Left cardiac atrium (tissue), 4 donors: ENCODE measurements around the gene CDON. TPM values are rescaled to one million over a fixed set of nuclear protein-coding genes. Genes with fewer than 3 reads are reported as not detected.

Source experiments
- ATAC-seq, 2 donors: fragments of 200-7000 bp; cut with Tn5 transposase; one replicate each; pipeline ENCODE4 v1.9.1; 2020; ENCODE audit warnings: mild to moderate bottlenecking in 2 of 2, moderate library complexity in 2 of 2
- DNase-seq: peaks from one replicate; pipeline ENCODE4 v3.0.0-alpha.2; 2020
- intact Hi-C, 2 donors: fragments of 100-400 bp; cut with DNase I; formaldehyde crosslinking; loops; one replicate each; pipeline versions ENCODE4 v1.14.1 to v1.15.1; 2022 to 2023
- total RNA-seq, 2 donors: library from RNA; stranded (reverse); fragmentation: NEBNext Ultra II Directional; extraction: Animal tissue kit (Norgen Biotek cat#: 25700); gene quantifications; one replicate each; pipeline ENCODE4 v1.2.1, GENCODE V29; 2021
- donor health status: DM: no; HTN: yes; CAD: no.
- donor health status: DM: no; HTN: yes; CAD: no; lungs with severe emphysema.
- donor health status: DM: yes; HTN: yes; CAD: no.
- donor health status: Dilated cardiomyopathy.

CDON gene
- total RNA-seq, 2 donors from 2014 or later: 13.6 to 30.0 TPM

DNA sequence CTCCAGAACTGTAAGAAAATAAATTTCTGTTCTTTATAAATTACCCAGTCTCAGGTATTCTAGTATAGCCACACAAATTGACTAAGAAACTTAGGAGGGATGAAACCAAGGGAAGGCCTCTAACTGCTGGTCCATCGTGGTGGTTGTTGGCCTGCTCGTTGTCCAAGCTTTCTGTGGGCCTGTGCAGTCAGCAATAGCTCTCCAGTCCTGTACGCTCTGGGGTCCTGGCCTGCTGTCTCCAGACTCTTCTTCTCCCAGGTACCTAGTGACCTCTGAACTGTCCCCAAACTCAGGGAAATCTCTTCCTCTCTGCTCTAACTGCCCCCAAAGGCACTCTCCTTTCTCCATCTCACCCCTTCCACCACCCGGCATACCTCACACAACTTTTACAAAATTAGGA, 122.5 kb downstream of the CDON start:
- intact Hi-C loops: loop anchor here in 1 of 2 donors (5.0 kb wide), 1 partner anchor 252 kb away; no protein-coding TSS in a partner anchor
- ATAC-seq (no peak), DNase-seq (no peak)

DNA sequence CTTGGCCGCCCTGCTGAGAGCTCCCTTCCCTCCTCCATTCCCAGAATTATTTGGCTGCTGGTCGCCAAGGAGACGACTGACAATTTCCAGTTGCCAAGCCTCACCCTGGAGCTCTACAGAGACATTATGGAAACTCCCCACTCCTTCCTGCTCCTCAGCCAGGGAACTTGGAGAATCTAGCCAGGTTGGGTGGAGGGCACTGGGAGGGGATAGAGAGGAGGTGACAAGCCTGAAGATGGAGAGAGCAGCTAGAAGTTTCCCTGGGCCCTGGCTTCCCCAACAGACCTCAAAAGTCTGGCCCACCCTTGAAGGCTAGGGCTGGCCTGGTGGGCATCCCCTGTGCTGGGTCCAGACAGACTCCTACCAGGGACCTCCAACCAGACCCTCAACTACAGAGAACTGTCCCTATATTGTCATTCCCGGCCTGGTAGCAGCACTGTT, 123.6 kb downstream of the CDON start:
- no peak for DNase-seq
- peak; percentile 62 to 72 for ATAC-seq
- intact Hi-C loops: no loop called here

DNA sequence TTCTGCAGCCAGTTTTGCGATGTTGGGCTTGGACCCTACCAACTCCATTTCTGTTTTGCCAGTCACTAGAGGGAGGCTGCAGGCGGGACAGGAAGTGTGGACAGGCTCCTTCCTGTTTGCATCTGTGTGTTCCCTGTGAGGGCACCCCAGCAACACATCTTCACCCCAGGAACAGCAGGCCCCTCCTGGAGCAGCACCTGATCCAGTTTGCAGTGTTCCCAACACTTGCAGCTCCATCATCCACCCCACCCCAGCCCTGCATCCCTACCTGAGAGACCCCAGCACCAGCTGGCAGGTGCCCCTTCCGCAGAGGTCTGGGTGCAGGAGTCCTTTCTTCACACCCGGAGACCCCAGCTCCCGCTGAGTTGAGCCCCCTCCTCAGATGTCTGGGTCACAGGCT, 124.2 kb downstream of the CDON start:
- intact Hi-C loops: no loop called here
- ATAC-seq (no peak), DNase-seq (no peak)

DNA sequence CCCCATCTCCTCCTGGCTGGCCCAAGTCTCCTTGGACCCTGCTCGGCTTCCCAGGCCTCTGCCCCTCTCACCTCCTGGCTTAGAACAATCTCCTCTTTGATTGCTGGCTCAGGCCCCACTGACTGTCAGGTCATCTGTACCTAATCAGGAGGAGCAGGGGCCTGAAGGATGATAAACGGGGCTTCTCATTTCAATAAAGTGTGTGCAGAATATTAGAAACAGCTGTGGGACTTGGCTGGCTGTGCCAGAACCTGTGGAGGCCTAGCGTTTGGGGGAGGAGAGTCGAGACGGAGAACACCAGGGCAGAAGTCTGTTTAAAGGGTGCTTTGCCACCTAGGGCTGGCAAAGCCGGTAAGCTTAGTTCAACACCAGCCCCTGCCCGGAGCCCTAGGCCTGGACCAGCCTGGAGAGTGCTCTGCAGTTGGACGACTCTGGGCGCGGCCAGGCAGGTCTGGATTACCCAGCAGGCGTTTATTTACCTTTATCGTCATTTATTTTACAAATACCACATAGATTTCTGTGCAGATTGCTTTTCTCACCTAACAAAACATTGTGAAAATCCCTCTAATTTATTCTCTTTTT, 127.0 kb downstream of the CDON start:
- DNase-seq (no peak), ATAC-seq (no peak)
- intact Hi-C loops: no loop called here

DNA sequence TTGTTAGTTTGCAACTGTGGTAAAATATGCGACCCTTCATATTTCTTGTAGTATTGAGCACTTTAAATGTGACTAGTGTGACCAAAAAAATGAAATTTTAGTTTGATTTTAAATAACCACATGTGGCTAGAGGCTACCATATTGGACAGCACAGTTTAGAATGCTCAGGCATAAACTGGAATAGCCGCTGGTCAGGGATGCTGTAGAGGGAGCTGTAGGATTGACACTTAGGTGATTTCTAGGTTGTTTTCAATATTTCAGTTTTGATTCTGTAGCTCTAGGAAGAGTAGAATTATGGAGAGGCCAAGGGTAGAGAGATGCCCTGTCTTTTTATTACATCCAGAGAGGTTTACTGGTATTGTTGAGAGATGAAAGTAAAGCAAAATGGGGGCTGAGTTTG, 127.6 kb downstream of the CDON start:
- intact Hi-C loops: no loop called here
- DNase-seq (no peak), ATAC-seq (no peak)

DNA sequence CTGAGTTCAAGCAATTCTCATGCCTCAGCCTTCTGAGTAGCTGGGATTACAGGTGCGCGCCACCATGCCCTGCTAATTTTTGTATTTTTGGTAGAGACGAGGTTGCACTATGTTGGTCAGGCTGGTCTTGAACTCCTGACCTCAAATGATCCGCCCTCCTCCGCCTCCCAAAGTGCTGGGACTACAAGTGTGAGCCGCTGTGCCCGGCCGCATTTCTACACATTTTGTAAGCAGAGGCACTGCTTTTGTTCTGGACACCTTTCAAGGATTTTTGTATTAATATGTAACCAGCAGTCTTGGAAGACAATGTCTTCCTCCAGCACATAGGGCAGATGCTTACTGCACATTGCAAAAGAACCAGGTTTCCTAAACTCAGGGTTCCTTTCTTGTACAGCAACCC, 128.2 kb downstream of the CDON start:
- intact Hi-C loops: no loop called here
- DNase-seq: no peak
- ATAC-seq: no peak

DNA sequence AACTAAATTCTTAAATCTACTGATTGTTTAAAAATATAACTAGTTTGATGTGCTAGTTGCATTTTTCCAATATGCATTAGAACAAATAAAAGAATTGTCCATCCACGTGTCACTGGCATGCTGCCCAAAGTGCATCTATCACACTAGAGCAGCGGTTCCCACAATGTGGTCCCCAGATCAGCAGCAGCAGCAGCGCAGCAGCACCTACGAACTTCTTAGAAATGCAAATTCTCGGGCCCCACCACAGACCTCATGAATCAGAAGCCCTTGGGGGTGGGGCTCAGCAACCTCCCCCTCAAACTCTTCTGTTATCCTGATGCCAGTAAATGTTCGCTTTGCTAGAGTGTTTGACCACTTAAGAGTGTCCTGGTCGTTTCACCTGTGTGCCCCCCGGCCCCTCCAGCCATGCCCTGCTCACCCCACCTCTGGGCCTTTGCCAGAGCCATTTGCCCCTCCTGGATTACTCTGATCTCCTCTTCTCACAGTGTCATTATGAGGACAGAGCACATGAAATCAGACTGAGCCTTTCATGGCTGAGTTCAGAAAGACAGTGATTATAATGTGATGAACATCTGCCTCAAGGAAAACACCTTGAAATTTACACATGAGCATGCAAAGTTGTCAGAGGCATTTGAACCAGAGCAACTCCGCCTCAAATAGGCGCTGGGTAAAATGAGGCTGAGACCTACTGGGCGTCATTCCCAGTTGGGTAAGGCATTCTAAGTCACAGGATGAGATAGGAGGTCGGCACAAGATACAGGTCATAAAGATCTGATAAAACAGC, 129.4 kb downstream of the CDON start:
- ATAC-seq (no peak), DNase-seq (no peak)
- intact Hi-C loops: no loop called here

DNA sequence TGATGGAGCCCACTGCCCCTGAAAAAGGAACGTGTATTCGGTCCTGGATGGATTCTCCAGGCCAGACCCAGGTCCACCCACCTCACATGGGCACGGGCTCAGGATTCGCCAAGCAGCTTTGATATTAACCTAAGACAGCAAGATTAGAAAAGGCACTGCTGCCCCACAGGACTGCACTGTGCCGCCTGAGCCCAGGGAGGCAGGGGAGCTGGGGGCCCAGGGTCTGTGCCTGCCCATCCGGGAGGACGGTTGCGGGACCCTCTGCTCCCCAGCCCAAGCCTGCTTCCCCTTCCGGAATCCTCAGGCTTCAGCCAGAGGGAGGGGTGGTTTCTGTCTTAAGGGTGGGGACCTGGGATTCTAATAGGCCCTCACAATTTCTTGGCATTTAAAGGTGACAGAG, 130.4 kb downstream of the CDON start:
- DNase-seq: no peak
- intact Hi-C loops: no loop called here
- ATAC-seq: no peak

DNA sequence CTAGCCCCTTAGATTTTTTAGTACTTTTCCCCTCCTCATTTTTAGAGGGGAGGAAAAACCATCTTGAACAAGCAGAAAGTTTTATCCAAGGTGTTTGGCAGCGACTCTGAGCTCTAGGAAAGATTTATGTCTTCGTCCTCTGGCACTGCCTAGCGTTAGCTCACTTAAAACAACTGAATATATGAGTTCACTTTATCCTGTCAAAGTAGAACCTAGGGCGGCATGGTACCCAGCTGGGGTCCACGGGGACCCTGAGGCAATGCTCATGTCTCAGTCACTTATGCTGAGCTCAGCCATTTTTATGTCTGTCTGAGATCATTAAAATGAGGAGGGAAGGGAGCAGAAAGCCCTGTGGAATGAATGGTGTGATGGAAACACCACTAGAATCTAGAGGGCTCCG, 131.0 kb downstream of the CDON start:
- ATAC-seq (no peak), DNase-seq (no peak)
- intact Hi-C loops: no loop called here

DNA sequence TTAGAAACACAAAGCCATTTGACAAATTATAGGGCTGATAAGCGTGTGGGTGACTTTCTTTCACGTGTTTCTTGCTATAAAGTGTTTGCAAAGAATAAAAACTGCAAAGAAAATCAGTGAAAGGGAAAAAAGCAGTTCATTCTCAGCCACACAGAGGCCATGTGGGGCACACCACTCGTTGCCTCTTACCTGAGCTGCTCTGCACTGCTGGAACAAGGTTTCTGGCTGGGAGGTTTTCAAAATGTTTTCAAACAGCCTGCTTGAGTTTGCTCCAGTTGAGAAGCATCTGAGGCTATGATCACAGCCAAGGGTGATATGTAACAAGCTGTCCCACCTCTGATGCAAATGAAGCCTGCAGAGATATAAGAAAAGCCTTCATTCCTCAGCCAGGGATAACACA, 131.6 kb downstream of the CDON start:
- no peak for DNase-seq
- intact Hi-C loops: no loop called here
- no peak for ATAC-seq

DNA sequence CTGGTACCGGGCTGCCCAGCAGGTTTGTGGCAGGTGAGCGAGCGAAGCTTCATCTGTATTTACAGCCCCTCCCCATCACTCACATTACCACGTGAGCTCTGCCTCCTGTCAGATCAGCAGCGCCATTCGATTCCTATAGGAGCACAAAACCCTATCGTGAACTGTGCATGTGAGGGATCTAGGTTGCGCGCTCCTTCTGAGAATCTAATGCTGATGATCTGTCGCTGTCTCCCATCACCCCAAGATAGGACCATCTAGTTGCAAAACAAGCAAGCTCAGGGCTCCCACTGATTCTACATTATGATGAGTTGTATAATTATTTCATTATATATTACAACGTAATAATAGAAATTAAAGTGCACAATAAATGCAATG, 132.6 kb downstream of the CDON start:
- ATAC-seq (no peak), DNase-seq (no peak)
- intact Hi-C loops: no loop called here

DNA sequence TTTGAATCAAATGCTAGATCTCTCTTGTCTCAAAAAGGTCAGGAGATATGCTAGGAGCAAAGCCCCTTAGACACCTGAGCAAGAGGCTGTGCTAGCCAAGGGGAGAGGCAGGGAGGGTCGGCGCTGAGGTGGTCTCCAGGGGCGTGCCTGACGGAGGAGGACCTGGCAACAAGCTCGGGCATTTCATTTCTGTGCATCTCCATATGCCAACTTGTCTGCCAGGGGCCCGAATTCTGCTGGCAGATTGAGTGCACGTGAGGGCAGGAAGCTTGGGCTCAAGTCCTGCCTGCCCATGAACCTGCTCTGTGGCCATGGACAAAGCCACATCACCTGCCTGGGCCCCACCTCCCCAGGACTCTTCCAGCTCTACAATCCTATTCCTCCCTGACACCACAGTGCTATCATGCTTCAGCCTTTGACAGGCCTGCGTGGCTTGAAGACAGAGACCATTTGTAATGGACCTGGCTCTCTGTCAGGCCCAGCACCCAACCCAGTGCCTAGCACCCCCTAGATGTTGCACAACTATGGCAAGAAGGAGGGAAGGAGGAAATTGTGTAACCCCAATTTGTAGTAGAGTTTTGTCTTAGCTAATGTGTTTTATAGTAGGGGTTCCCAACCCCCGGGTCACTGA, 133.1 kb downstream of the CDON start:
- ATAC-seq (peak in 1 of 2 donors; percentile 18), DNase-seq (no peak)
- intact Hi-C loops: no loop called here

DNA sequence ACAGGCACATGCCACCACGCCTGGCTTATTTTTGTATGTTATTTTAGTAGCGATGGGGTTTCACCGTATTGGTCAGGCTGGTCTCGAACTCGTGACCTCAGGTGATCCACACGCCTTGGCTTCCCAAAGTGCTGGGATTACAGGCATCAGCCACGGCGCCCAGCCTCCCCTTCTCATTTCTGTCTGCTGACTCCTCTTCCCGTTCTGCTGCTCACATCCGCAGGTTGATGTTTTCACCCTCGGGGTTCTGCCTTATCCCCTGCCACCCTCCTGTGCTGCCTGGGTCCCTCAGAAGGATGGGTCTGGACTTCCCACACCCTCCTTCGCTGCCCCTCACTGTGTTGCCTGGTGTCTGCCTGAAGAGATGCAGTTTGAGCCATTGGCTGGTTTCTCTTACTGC, 136.0 kb downstream of the CDON start:
- intact Hi-C loops: no loop called here
- ATAC-seq (no peak), DNase-seq (no peak)

DNA sequence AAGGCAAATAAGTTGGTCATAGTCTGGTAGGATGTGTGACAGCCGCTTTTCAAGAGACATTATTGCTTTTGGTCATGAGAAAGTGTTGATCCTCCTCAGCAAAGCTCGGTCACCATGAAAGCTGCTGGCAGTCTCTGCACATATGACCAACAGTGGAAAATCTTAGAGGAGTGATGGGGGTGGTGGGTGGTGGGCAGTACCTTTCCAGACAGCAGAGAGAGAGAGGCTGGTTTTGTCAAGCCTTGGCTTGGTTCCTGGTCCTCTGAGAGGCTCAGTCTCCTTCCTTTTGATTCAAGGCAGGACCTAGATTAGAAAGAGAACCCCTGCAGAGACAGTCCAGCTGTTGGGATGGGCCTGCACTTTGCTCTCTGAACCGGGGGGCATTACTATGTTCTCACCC, 136.9 kb downstream of the CDON start:
- DNase-seq (no peak), ATAC-seq (no peak)
- intact Hi-C loops: loop anchor here in 1 of 2 donors (2.0 kb wide), 1 partner anchor 269 kb away; no protein-coding TSS in a partner anchor

DNA sequence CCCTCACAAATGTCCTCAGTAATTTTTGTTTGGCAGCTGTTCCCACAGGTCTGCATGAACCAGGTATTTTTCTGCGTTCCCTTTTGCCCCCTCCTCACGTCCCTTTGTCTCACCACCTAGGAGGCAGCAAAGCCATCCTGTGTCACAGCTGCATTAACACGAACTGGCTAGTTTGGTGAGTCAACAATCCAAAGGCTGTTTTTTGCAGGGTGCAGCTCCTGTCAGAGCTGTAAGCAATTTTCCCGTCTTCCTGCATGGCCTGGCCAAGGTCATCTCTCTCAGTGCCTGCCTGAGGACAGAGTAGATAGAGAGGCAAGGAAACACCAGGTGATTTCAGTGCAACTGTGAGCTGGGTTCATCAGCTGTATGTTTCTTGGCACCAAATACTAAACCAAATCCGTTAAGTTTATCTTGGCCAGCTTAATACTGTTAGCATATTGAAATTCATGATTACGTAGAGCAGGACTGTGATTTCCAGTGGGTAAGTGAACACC, 137.4 kb downstream of the CDON start:
- ATAC-seq (peak in 1 of 2 donors; percentile 45), DNase-seq (no peak)
- intact Hi-C loops: loop anchor here in 1 of 2 donors (2.0 kb wide), 1 partner anchor 270 kb away; no protein-coding TSS in a partner anchor

DNA sequence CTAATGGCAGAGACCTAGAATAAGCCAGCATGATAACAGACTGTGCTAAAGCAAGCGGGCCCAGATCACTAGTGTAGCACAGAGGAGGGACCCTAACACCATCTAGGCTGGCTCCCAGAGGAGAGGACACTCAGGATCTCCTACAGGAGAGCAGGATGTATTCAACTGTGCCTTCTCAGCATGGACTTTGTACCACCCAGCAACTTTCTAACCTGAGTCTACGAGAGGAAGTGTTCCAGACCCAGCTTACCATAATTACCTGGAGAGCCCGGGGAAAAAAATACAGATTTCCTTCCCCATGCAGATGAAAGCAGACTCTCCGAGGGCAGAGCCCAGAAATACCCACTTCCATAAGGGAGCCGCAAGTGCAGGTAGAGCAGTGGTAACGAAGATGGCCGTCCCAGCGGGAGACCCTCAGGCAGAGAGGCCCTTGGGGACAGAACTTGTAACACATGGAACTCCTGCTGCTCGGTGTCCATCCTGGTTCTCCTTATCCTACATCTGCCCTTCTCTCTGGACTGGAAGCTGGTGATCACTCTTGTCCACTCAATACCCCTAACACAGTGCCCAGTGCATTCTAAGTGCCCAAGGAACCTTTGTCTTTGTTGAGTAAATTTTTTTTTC, 138.2 kb downstream of the CDON start:
- intact Hi-C loops: loop anchor here (2.0 to 5.0 kb wide), 2 partner anchors 138 to 270 kb away; partner anchors contain the start of gene CDON (in 1 of the 2)

DNA sequence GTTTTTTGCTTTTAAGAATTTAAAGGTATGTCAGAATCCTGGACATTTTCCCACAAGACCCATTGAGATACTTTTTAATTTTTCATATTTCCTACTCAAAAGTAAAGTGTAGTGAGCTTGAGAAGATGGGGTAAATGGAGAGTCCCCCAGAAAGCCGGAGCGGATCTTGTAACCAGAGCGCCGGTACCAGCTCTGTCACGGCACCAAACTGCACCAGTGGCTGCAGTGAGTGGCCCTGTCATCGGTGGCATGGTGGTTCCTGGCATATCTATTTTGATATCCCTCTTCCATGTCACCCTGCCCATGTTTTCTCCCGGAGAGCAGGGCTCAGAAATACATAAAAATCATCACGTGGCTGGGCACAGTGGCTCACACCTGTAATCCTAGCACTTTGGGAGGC, 139.0 kb downstream of the CDON start:
- intact Hi-C loops: loop anchor here (1.0 to 5.0 kb wide), 3 partner anchors 139 to 271 kb away; partner anchors contain the start of gene CDON (in 1 of the 2)
- DNase-seq (no peak), ATAC-seq (no peak)

More for the DNA sequence above, 138.2 kb downstream of the CDON start:
- ATAC-seq (no peak), DNase-seq (no peak)

DNA sequence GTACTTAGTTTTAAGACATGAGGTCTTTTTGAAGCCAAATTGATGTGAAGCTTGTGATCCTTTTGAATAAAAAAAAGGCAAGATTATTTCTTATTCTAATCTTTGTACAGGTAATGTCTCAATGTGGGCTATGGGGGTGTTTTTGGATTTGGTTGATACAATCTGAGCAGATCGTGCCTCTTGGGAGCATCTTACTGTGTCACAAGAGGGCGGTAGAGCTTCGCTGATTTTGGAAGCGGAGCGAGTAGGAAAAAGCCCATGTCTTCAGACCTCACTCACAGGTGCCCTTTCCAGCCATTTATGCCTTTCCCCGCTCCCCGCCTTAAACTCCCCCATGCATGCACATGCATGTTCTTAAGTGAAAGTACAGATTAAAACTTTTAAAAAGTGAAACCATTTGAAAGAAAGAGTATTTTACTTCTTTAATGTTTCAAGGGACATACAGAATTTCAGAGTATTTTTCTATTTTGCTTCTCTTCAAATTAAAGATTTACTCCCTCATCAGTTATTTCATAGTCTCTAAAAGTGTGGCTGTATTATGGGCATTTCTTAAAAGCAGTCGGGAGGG, 139.6 kb downstream of the CDON start:
- intact Hi-C loops: loop anchor here in 1 of 2 donors (1.0 to 5.0 kb wide), 2 partner anchors 139 to 271 kb away; partner anchors contain the start of gene CDON
- ATAC-seq (peak; percentile 80 to 89), DNase-seq (peak; percentile 55)

DNA sequence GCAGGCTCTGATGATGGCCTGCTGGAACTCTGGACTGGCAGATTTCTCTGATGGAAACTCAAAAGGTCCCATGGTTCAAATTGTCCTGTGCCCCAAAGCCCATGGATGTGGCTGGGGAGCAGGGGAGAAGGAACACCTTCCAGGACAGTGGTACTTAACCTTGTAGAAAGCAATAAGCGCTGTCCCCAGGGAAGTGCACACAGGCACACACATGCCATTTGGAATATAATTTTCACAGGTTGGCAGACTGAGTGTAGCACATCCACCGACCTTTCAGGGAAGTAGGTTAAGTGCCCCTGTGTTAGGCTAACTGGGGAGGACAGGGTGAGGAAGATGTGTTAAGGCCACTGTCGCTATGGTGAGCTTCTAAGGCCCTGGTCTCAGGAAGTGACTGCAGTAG, 140.5 kb downstream of the CDON start:
- ATAC-seq: no peak
- intact Hi-C loops: loop anchor here in 1 of 2 donors (5.0 kb wide), 1 partner anchor 140 kb away; the partner anchor contains the start of gene CDON
- DNase-seq: no peak
